K562 (cell line): ENCODE results near the gene AP3M1. TPM values are rescaled to one million over a fixed set of nuclear protein-coding genes. Genes with fewer than 3 reads are reported as not detected.

Source experiments
- ATAC-seq: fragments of 200-7000 bp; cut with Tn5 transposase; 3 replicates; pipeline ENCODE4 v1.9.1; 2020; ENCODE audit warnings: moderate library complexity
- BruUV-seq: library from RNA; stranded (reverse); fragments of 400-500 nt; replicated peaks from 2 replicates; lab custom pipeline; 2021; lab: Mats Ljungman, UMichigan
- CTCF ChIA-PET: fragments of 300-600 bp; formaldehyde crosslinking; extraction: SDS; loops from one replicate; lab custom pipeline; 2021; ENCODE audit warnings: low intra/inter-chr PET ratio; lab: Yijun Ruan, JAX
- POLR2A ChIA-PET: fragments of 300-600, 350-650 bp; sonication (Branson Sonifier 250); formaldehyde crosslinking; extraction: SDS; loops from one replicate; lab custom pipeline; 2021; ENCODE audit warnings: antibody characterized with exemption, inconsistent platforms; lab: Yijun Ruan, JAX
- DNase-seq, 4 experiments: peaks; one replicate each; pipeline versions ENCODE4 v3.0.0 to v3.0.0-alpha.2; 2011 to 2018; ENCODE audit warnings: low spot score in 3 of 4, mixed read lengths in 3 of 4; ENCODE audit errors: extremely low read depth in 1 of 4
- FAIRE-seq: peaks from 2 replicates; lab custom pipeline; 2011; peaks lifted over from hg19 to GRCh38; lab: Jason Lieb, UNC
- H2AFZ ChIP-seq: 2 replicates; pipeline ENCODE4 v1.6.0; 2011; ENCODE audit warnings: low read depth, low read length, control low read depth, inconsistent platforms
- H3K27ac ChIP-seq: fragments of 200-600 bp; 3 replicates; pipeline ENCODE4 v1.8.0; 2011; ENCODE audit warnings: low read depth, mild to moderate bottlenecking, control low read depth, inconsistent platforms, low read length, moderate library complexity, mixed read lengths; ENCODE audit errors: extremely low read depth
- H3K27me3 ChIP-seq, 2 experiments: fragments of 300-600 bp in 1 of 2; 2 replicates in 1 of 2; 3 replicates in 1 of 2; pipeline versions ENCODE4 v1.6.0 to v1.8.0; 2011; ENCODE audit warnings: inconsistent platforms in 2 of 2, low read length in 2 of 2, mild to moderate bottlenecking in 1 of 2, mixed read lengths in 1 of 2, moderate library complexity in 1 of 2; ENCODE audit not compliant: control insufficient read depth in 2 of 2, insufficient read depth in 2 of 2
- H3K36me3 ChIP-seq: fragments of 300-600 bp; 3 replicates; pipeline ENCODE4 v1.8.0; 2011; ENCODE audit warnings: mild to moderate bottlenecking, low read length, inconsistent platforms; ENCODE audit not compliant: control insufficient read depth, insufficient read depth
- H3K4me1 ChIP-seq, 2 experiments: fragments of 200-600 bp in 1 of 2; replicated peaks in 1 of 2; 2 replicates in 1 of 2; 3 replicates in 1 of 2; pipeline versions ENCODE4 v1.5.1 to v1.8.0; 2011; ENCODE audit warnings: inconsistent platforms in 2 of 2, low read length in 2 of 2, mild to moderate bottlenecking in 1 of 2, mixed read lengths in 1 of 2, moderate library complexity in 1 of 2; ENCODE audit not compliant: control insufficient read depth in 2 of 2, insufficient read depth in 2 of 2
- H3K4me2 ChIP-seq: 2 replicates; pipeline ENCODE4 v1.6.1; 2011; ENCODE audit warnings: low read length, control low read depth, inconsistent platforms, mixed read lengths; ENCODE audit not compliant: insufficient read depth
- H3K4me3 ChIP-seq: fragments of 200-600 bp; sonication (generic), shearing (Covaris generic); 2 replicates; pipeline ENCODE4 v1.5.1; 2016; ENCODE audit warnings: control low read depth, inconsistent platforms
- H3K79me2 ChIP-seq: fragments of 200-600 bp; 3 replicates; pipeline ENCODE4 v1.8.0; 2011; ENCODE audit warnings: low read length, inconsistent platforms; ENCODE audit not compliant: control insufficient read depth, insufficient read depth
- H3K9ac ChIP-seq, 2 experiments: 2 replicates each; pipeline versions ENCODE4 v1.6.0 to v1.6.1; 2011; ENCODE audit warnings: low read depth in 2 of 2, low read length in 2 of 2, control low read depth in 1 of 2, inconsistent platforms in 1 of 2, mild to moderate bottlenecking in 1 of 2, mixed read lengths in 1 of 2; ENCODE audit not compliant: insufficient read depth in 1 of 2
- H3K9me1 ChIP-seq: one replicate; pipeline ENCODE4 v1.6.0; 2011; ENCODE audit warnings: inconsistent platforms, mild to moderate bottlenecking, low read length, moderate library complexity; ENCODE audit not compliant: control insufficient read depth, insufficient read depth
- H3K9me3 ChIP-seq: replicated peaks from 2 replicates; pipeline ENCODE4 v1.5.1; 2011; ENCODE audit warnings: low read depth, low read length, inconsistent platforms; ENCODE audit not compliant: control insufficient read depth, insufficient read depth
- H4K20me1 ChIP-seq: replicated peaks from 2 replicates; pipeline ENCODE4 v1.6.1; 2011; ENCODE audit warnings: low read length, inconsistent platforms, mixed read lengths; ENCODE audit not compliant: control insufficient read depth, insufficient read depth
- ELF4 ChIP-seq: fragments of 450-650 bp; formaldehyde crosslinking; IDR thresholded peaks from 2 replicates; pipeline ENCODE4 v1.4.0; 2022; ENCODE audit warnings: missing genetic modification characterization
- ZNF778 ChIP-seq: fragments of 450-650 bp; formaldehyde crosslinking; IDR thresholded peaks from 2 replicates; pipeline ENCODE4 v1.4.0; 2020; ENCODE audit warnings: mild to moderate bottlenecking, moderate library complexity
- WGBS: fragments of 100-300 bp; shearing (Covaris generic); methylation state at CpG from one replicate; pipeline ENCODE4 v1.1.6; 2016; ENCODE audit warnings: low coverage, mixed read lengths; ENCODE audit not compliant: insufficient coverage; ENCODE audit errors: missing lambda C conversion rate; 5-methylcytosine and 5-hydroxymethylcytosine counted together
- in situ Hi-C: fragments of 300-500 bp; cut with MboI; formaldehyde crosslinking; loops from 4 replicates; pipeline ENCODE4 v1.15.0; 2018; ENCODE audit warnings: inconsistent platforms, mixed read lengths
- intact Hi-C: fragments of 100-400 bp; cut with micrococcal nuclease; formaldehyde crosslinking; loops from 2 replicates; pipeline ENCODE4 v1.14.2; 2022
- polyA plus RNA-seq, 8 experiments: library from polyadenylated mRNA; depleted of rRNA in 4 of 8; stranded (reverse) in 5 of 8; unstranded in 3 of 8; fragments of >200 nt; fragmentation: Nextera tagmentation in 2 of 8; fragmentation: Illumina TruSeq in 1 of 8; extraction: Ambion mirVana in 2 of 8; extraction: Trizol in 1 of 8; gene quantifications; 2 replicates each; pipeline versions ENCODE4 v1.2.1 to v1.2.3, GENCODE V29; 2011 to 2014; ENCODE audit warnings: inconsistent platforms in 1 of 8, missing spikeins in 1 of 8
- total RNA-seq, 7 experiments: library from RNA; depleted of rRNA in 6 of 7; stranded (reverse); fragments of >200 nt in 6 of 7; fragmentation: Illumina TruSeq in 2 of 7; extraction: Trizol in 2 of 7; gene quantifications; 2 replicates each; pipeline versions ENCODE4 v1.2.1 to v1.2.3, GENCODE V29; 2011 to 2021; ENCODE audit warnings: low replicate concordance in 1 of 7
- TF ChIP-seq, protein P1 (sequence below): sonication (generic); IDR thresholded peaks from 2 replicates; pipeline ENCODE4 v1.6.1; 2016

The AP3M1 gene
- total and polyA plus RNA-seq, 9 of the 15 experiments (the other 6 are each of a cell fraction or from before 2014, with no cell fraction given): 44.3 to 135 (median 67.6) TPM

DNA sequence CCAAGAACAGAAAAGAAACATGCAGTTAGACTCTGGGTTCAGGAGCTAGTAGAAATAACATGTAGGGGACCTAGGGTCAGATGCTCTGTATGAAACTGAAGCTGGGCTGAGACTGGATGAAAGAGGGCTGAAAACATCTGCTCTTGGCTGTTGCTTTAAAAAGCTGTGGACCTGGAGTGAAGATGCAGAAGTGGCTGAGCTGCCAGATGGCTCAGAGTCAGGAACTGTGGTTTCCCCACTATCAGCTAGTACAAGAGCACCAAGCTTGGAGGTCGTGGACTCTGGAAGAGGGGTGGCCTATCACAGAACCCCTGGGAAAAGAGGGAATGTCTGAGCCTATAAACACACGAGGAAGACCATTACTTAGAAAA lies 6.3 kb upstream of the AP3M1 start (continued):
- TF ChIP-seq ZNF778 (CRISPR knock-in tag): no peak

DNA sequence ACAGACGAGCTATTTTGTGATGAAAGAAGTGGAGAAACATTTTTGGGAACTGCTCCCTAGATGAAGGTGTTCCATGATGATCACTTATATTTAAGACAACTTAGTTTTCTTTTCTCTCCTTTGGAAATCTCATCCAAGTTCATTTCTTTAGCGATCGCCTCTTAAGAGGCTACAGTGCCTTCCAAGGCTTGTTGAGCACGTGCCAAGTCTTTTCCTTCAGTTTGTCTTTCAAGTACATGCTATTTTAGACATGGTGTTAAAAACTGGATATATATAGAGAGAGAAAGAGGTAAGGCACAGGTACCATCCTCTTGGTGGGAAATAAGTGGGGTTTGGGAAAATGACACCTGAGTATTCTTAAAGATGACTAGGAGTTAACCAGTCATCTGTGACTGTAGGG lies 3.0 kb upstream of the AP3M1 start:
- intact Hi-C loops: loop anchor here (5.0 kb wide), 1 partner anchor 79 kb away; no protein-coding TSS in a partner anchor
- Histone ChIP-seq H3K4me2 (peak overlapping the region; percentile 16; the same call in 1 of the 2 replicates), H3K9me3 (no peaks in the 10 kb centered on the region), H2AFZ (no peak overlapping the region), H3K27ac (no peak overlapping the region), H3K9me1 (peaks cover 6% of the 10 kb centered on the region), H3K36me3 (no peaks in the 10 kb centered on the region; the same call in 2 of the 3 replicates), H3K27me3 (no peaks in the 10 kb centered on the region), H3K4me3 (no peak overlapping the region), H3K9ac (no peak overlapping the region), H4K20me1 (no peaks in the 10 kb centered on the region; the same call in 1 of the 2 replicates), H3K79me2 (peaks cover 81% of the 10 kb centered on the region), H3K4me1 (peaks cover 10 to 30% of the 10 kb centered on the region in 2 experiments)
- TF ChIP-seq ELF4 (CRISPR knock-in tag): no peak
- TF ChIP-seq, protein P1, sequence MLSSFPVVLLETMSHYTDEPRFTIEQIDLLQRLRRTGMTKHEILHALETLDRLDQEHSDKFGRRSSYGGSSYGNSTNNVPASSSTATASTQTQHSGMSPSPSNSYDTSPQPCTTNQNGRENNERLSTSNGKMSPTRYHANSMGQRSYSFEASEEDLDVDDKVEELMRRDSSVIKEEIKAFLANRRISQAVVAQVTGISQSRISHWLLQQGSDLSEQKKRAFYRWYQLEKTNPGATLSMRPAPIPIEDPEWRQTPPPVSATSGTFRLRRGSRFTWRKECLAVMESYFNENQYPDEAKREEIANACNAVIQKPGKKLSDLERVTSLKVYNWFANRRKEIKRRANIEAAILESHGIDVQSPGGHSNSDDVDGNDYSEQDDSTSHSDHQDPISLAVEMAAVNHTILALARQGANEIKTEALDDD: peak; percentile 6; the same call in 1 of the 2 replicates
- POLR2A ChIA-PET: interaction anchor here (1.1 to 1.6 kb wide), 3 partner anchors 12 to 18 kb away, joined by 5 to 8 read pairs (median 7); no protein-coding TSS in a partner anchor
- FAIRE-seq (no peak), ATAC-seq (no peak), DNase-seq (no peak)
- in situ Hi-C loops: no loop called here
- no TSS peak for BruUV-seq
- WGBS: 57% methylated on average over 4 of the region's 4 CpGs
- CTCF ChIA-PET: interaction anchor here (0.9 kb wide), 1 partner anchor 81 kb away, joined by 3 read pairs; no protein-coding TSS in a partner anchor
